HCT116 (cell line): ENCODE results near the gene MEX3B. TPM values are rescaled to one million over a fixed set of nuclear protein-coding genes. Genes with fewer than 3 reads are reported as not detected.

Experiments
- ATAC-seq: fragments of 200-7000 bp; cut with Tn5 transposase; 2 replicates; pipeline ENCODE4 v1.9.1; 2020; ENCODE audit warnings: mild to moderate bottlenecking, moderate library complexity
- BruUV-seq: library from RNA; stranded (reverse); fragments of 400-500 nt; replicated peaks from 2 replicates; lab custom pipeline; 2021; lab: Mats Ljungman, UMichigan
- CTCF ChIA-PET: fragments of 300-600 bp; sonication (Branson Sonifier 250); formaldehyde crosslinking; loops from one replicate; lab custom pipeline; 2021; ENCODE audit warnings: antibody characterized with exemption; lab: Charles Lee
- POLR2A ChIA-PET: fragments of 300-600, 350-600 bp; sonication (Branson Sonifier 250); formaldehyde crosslinking; loops from one replicate; lab custom pipeline; 2021; ENCODE audit warnings: antibody characterized with exemption; lab: Charles Lee
- RAD21 ChIA-PET, 2 experiments: fragments of 300-600 bp; sonication (Branson Sonifier 250); formaldehyde crosslinking; loops; one replicate each; lab custom pipeline; 2023; ENCODE audit warnings: low total read pairs in 2 of 2; ENCODE audit not compliant: uncharacterized antibody in 2 of 2, unreplicated experiment in 2 of 2, low non-redundant PET in 1 of 2; lab: Charles Lee
- DNase-seq: peaks from one replicate; pipeline ENCODE4 v3.0.0-alpha.2; 2010; ENCODE audit warnings: low read depth, low spot score
- H2AFZ ChIP-seq: fragments of 200-600 bp; shearing (Covaris generic), sonication (generic); 2 replicates; pipeline ENCODE4 v1.6.1; 2017; ENCODE audit warnings: low read depth, mixed run types, mixed read lengths, antibody characterized with exemption, low read length; ENCODE audit not compliant: poor library complexity, severe bottlenecking
- H3K27ac ChIP-seq: 2 replicates; pipeline ENCODE4 v1.5.1; 2012; ENCODE audit warnings: low read depth, low read length
- H3K27me3 ChIP-seq: fragments of 200-600 bp; sonication (generic); 2 replicates; pipeline ENCODE4 v1.6.1; 2016; ENCODE audit warnings: mixed run types, low read length, mixed read lengths; ENCODE audit not compliant: insufficient read depth
- H3K36me3 ChIP-seq, 2 experiments: fragments of 200-500 bp in 1 of 2; fragments of 200-600 bp in 1 of 2; sonication (Bioruptor generic) in 1 of 2; sonication (generic) in 1 of 2; 2 replicates each; pipeline versions ENCODE4 v1.5.1 to v1.6.1; 2014 to 2016; ENCODE audit warnings: low read length in 2 of 2, inconsistent platforms in 1 of 2, mixed read lengths in 1 of 2, mixed run types in 1 of 2; ENCODE audit not compliant: insufficient read depth in 2 of 2, control insufficient read depth in 1 of 2
- H3K4me1 ChIP-seq, 2 experiments: fragments of 200-600 bp in 1 of 2; sonication (generic) in 1 of 2; 2 replicates each; pipeline versions ENCODE4 v1.5.1 to v1.6.1; 2012 to 2017; ENCODE audit warnings: low read length in 2 of 2, inconsistent platforms in 1 of 2, mild to moderate bottlenecking in 1 of 2, mixed read lengths in 1 of 2, mixed run types in 1 of 2, moderate library complexity in 1 of 2; ENCODE audit not compliant: insufficient read depth in 2 of 2, control insufficient read depth in 1 of 2
- H3K4me2 ChIP-seq: fragments of 200-600 bp; sonication (generic); 2 replicates; pipeline ENCODE4 v1.6.1; 2017; ENCODE audit warnings: mixed run types, low read length, mixed read lengths
- H3K4me3 ChIP-seq, 2 experiments: fragments of 200-600 bp in 1 of 2; sonication (generic) in 1 of 2; replicated peaks in 1 of 2; 2 replicates each; pipeline ENCODE4 v1.5.1; 2011 to 2016; ENCODE audit warnings: low read length in 2 of 2, control low read depth in 1 of 2, low read depth in 1 of 2, mild to moderate bottlenecking in 1 of 2, mixed read lengths in 1 of 2, mixed run types in 1 of 2
- H3K79me2 ChIP-seq: fragments of 200-600 bp; sonication (generic); 2 replicates; pipeline ENCODE4 v1.6.1; 2017; ENCODE audit warnings: mild to moderate bottlenecking, mixed run types, low read length, moderate library complexity, mixed read lengths; ENCODE audit not compliant: insufficient read depth
- H3K9ac ChIP-seq: fragments of 200-600 bp; sonication (generic); 2 replicates; pipeline ENCODE4 v1.6.1; 2016; ENCODE audit warnings: low read length, mixed read lengths
- H3K9me2 ChIP-seq: fragments of 200-600 bp; sonication (generic), shearing (Covaris generic); 2 replicates; pipeline ENCODE4 v1.6.1; 2017; ENCODE audit warnings: mixed run types, mild to moderate bottlenecking, moderate library complexity; ENCODE audit not compliant: insufficient read depth
- H3K9me3 ChIP-seq, 2 experiments: fragments of 200-500 bp in 1 of 2; fragments of 200-600 bp in 1 of 2; sonication (Bioruptor generic) in 1 of 2; sonication (generic) in 1 of 2; 2 replicates each; pipeline ENCODE4 v1.6.1; 2014 to 2017; ENCODE audit warnings: low read length in 2 of 2, mixed read lengths in 2 of 2, inconsistent platforms in 1 of 2, low read depth in 1 of 2, mild to moderate bottlenecking in 1 of 2, mixed run types in 1 of 2, moderate library complexity in 1 of 2; ENCODE audit not compliant: control insufficient read depth in 1 of 2, insufficient read depth in 1 of 2
- H4K20me1 ChIP-seq: fragments of 200-600 bp; sonication (generic), shearing (Covaris generic); 2 replicates; pipeline ENCODE4 v1.6.1; 2017; ENCODE audit warnings: mixed run types, mild to moderate bottlenecking, moderate library complexity; ENCODE audit not compliant: insufficient read depth
- CBX3 ChIP-seq: IDR thresholded peaks from 2 replicates; pipeline ENCODE4 v1.6.1; 2012; ENCODE audit warnings: low read depth
- CEBPB ChIP-seq: IDR thresholded peaks from 2 replicates; pipeline ENCODE4 v1.6.1; 2012; ENCODE audit warnings: low read depth
- ELF1 ChIP-seq: IDR thresholded peaks from 2 replicates; pipeline ENCODE4 v1.6.1; 2012; ENCODE audit warnings: low read depth, borderline replicate concordance
- EZH2 ChIP-seq: fragments of 200-600 bp; sonication (generic); IDR thresholded peaks from 2 replicates; pipeline ENCODE4 v1.6.1; 2017; ENCODE audit warnings: antibody characterized with exemption, mixed run types
- EZH2phosphoT487 ChIP-seq: fragments of 200-600 bp; IDR thresholded peaks from 2 replicates; pipeline ENCODE4 v1.6.1; 2018; ENCODE audit warnings: antibody characterized with exemption, borderline replicate concordance
- FOSL1 ChIP-seq: IDR thresholded peaks from 2 replicates; pipeline ENCODE4 v1.6.1; 2012; ENCODE audit warnings: low read depth
- JUND ChIP-seq: IDR thresholded peaks from 2 replicates; pipeline ENCODE4 v1.6.1; 2012
- POLR2A ChIP-seq: IDR thresholded peaks from 2 replicates; pipeline ENCODE4 v1.7.0; 2011; ENCODE audit warnings: borderline replicate concordance; ENCODE audit not compliant: insufficient read depth, insufficient read length; ENCODE audit errors: extremely low read depth
- POLR2AphosphoS5 ChIP-seq: IDR thresholded peaks from 2 replicates; pipeline ENCODE4 v1.6.1; 2011; ENCODE audit warnings: mild to moderate bottlenecking, low read depth, low read length, moderate library complexity
- RAD21 ChIP-seq: IDR thresholded peaks from 2 replicates; pipeline ENCODE4 v1.6.1; 2012; ENCODE audit warnings: low read depth, mild to moderate bottlenecking
- SIN3A ChIP-seq: IDR thresholded peaks from 2 replicates; pipeline ENCODE4 v1.6.1; 2012; ENCODE audit warnings: low read depth
- SP1 ChIP-seq: IDR thresholded peaks from 2 replicates; pipeline ENCODE4 v1.6.1; 2012; ENCODE audit warnings: low read depth
- TCF7L2 ChIP-seq: IDR thresholded peaks from 2 replicates; pipeline ENCODE4 v1.7.0; 2011; ENCODE audit warnings: borderline replicate concordance, inconsistent platforms; ENCODE audit not compliant: insufficient read depth, insufficient read length; ENCODE audit errors: extremely low read depth
- ZFX ChIP-seq: fragments of 450-650 bp; IDR thresholded peaks from 2 replicates; pipeline ENCODE4 v1.6.1; 2017
- ZNF274 ChIP-seq: fragments of 200-500 bp; sonication (Bioruptor generic); IDR thresholded peaks from 2 replicates; pipeline ENCODE4 v1.6.1; 2014; ENCODE audit warnings: mild to moderate bottlenecking, low read depth, low read length, inconsistent platforms
- intact Hi-C: fragments of 100-400 bp; cut with micrococcal nuclease; formaldehyde crosslinking; loops from 2 replicates; pipeline ENCODE4 v1.10.0; 2022
- total RNA-seq: library from RNA; stranded (reverse); gene quantifications from one replicate; pipeline ENCODE4 v1.2.1, GENCODE V29; 2021; ENCODE audit not compliant: unreplicated experiment
- TF ChIP-seq, protein P1 (sequence below): IDR thresholded peaks from 2 replicates; pipeline ENCODE4 v1.6.1; 2012
- TF ChIP-seq, protein P2 (sequence below): IDR thresholded peaks from 2 replicates; pipeline ENCODE4 v1.6.1; 2012
- TF ChIP-seq, protein P3 (sequence below), 3 experiments: fragments of 200-600 bp in 1 of 3; sonication (generic) in 1 of 3; IDR thresholded peaks in 2 of 3; conservative IDR thresholded peaks in 1 of 3; 2 replicates each; pipeline ENCODE4 v1.5.1; 2012 to 2017; ENCODE audit warnings: low read depth in 2 of 3, low read length in 2 of 3, antibody characterized with exemption in 1 of 3, borderline replicate concordance in 1 of 3, control low read depth in 1 of 3, mild to moderate bottlenecking in 1 of 3, mixed read lengths in 1 of 3, mixed run types in 1 of 3, moderate library complexity in 1 of 3; ENCODE audit not compliant: insufficient read depth in 1 of 3
- TF ChIP-seq, protein P4 (sequence below): IDR thresholded peaks from 2 replicates; pipeline ENCODE4 v1.6.1; 2011; ENCODE audit warnings: mild to moderate bottlenecking, low read length, moderate library complexity; ENCODE audit not compliant: insufficient replicate concordance; ENCODE audit errors: extremely low read depth

The MEX3B gene
- total RNA-seq, 1 experiment from 2014 or later, result 1.9 TPM

DNA sequence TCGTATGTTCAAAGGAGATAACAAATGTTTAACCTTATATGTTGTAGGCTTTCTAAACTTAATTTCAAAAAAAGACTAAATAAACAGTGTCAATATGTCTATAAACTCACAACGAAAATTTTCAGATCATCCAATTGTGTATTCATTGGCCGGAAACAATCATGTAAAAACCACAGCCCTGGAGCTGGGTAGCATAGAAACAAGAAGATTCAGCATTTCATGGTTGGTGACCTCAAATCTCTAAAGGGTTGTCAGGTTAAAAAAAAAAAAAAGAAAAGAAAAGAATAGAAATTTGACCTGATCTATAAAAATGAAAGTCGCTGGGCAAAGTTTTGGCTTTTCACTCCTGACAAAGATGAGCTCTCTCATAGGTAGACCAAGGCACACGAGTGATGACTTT is 13.9 kb downstream of the MEX3B start:
- Histone ChIP-seq H3K9me2 (no peaks in the 10 kb centered on the region), H3K4me2 (no peak overlapping the region), H3K4me3 (no peak overlapping the region), H4K20me1 (no peaks in the 10 kb centered on the region), H3K36me3 (no peaks in the 10 kb centered on the region), H3K27ac (no peak overlapping the region), H3K79me2 (no peaks in the 10 kb centered on the region), H3K9ac (no peak overlapping the region), H3K9me3 (no peaks in the 10 kb centered on the region), H2AFZ (no peak overlapping the region), H3K4me1 (no peaks in the 10 kb centered on the region)
- ChIA-PET POLR2A (no interaction called here), RAD21 (no interaction called here), CTCF (no interaction called here)
- DNase-seq, result no peak
- no peak for ATAC-seq
- intact Hi-C loops, result no loop called here
- BruUV-seq, result no TSS peak
- TF ChIP-seq CBX3 (no peak), POLR2A (no peak), EZH2phosphoT487 (no peak), SIN3A (no peak), CEBPB (no peak), ZFX (no peak), POLR2AphosphoS5 (no peak), ZNF274 (no peak), RAD21 (no peak), ELF1 (no peak), SP1 (no peak), EZH2 (no peak), TCF7L2 (no peak), FOSL1 (no peak), JUND (no peak)
- TF ChIP-seq, protein P1, sequence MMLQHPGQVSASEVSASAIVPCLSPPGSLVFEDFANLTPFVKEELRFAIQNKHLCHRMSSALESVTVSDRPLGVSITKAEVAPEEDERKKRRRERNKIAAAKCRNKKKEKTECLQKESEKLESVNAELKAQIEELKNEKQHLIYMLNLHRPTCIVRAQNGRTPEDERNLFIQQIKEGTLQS, result no peak
- TF ChIP-seq, protein P2, sequence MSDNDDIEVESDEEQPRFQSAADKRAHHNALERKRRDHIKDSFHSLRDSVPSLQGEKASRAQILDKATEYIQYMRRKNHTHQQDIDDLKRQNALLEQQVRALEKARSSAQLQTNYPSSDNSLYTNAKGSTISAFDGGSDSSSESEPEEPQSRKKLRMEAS, result no peak
- TF ChIP-seq, protein P3, sequence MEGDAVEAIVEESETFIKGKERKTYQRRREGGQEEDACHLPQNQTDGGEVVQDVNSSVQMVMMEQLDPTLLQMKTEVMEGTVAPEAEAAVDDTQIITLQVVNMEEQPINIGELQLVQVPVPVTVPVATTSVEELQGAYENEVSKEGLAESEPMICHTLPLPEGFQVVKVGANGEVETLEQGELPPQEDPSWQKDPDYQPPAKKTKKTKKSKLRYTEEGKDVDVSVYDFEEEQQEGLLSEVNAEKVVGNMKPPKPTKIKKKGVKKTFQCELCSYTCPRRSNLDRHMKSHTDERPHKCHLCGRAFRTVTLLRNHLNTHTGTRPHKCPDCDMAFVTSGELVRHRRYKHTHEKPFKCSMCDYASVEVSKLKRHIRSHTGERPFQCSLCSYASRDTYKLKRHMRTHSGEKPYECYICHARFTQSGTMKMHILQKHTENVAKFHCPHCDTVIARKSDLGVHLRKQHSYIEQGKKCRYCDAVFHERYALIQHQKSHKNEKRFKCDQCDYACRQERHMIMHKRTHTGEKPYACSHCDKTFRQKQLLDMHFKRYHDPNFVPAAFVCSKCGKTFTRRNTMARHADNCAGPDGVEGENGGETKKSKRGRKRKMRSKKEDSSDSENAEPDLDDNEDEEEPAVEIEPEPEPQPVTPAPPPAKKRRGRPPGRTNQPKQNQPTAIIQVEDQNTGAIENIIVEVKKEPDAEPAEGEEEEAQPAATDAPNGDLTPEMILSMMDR (IDR thresholded peaks at IDR 0.05 in 2 of 3, conservative IDR thresholded peaks at IDR 0.05 in 1 of 3; ENCODE audit: borderline replicate concordance in 1 of 3, insufficient read depth in 1 of 3, low read depth in 2 of 3, low read length in 2 of 3), result no peak
- TF ChIP-seq, protein P4, sequence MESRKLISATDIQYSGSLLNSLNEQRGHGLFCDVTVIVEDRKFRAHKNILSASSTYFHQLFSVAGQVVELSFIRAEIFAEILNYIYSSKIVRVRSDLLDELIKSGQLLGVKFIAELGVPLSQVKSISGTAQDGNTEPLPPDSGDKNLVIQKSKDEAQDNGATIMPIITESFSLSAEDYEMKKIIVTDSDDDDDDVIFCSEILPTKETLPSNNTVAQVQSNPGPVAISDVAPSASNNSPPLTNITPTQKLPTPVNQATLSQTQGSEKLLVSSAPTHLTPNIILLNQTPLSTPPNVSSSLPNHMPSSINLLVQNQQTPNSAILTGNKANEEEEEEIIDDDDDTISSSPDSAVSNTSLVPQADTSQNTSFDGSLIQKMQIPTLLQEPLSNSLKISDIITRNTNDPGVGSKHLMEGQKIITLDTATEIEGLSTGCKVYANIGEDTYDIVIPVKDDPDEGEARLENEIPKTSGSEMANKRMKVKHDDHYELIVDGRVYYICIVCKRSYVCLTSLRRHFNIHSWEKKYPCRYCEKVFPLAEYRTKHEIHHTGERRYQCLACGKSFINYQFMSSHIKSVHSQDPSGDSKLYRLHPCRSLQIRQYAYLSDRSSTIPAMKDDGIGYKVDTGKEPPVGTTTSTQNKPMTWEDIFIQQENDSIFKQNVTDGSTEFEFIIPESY, result no peak
- TF ChIP-seq, all 23 proteins: peak for 0
- no peaks in the 10 kb centered on the region; the same call in none of the 2 replicates for H3K27me3 ChIP-seq
